HTR-8/SVneo (cell line): ENCODE measurements around the gene LTBP1.
"Not testable (repeated sequence)": the region's sequence is repeated elsewhere in the genome, so short reads cannot be mapped to it uniquely, and the experiment has no call there.

Source experiments
- DNase-seq: peaks from one replicate; pipeline ENCODE4 v3.0.0; 2011; ENCODE audit warnings: low spot score, mixed read lengths; ENCODE audit not compliant: insufficient read length
- FAIRE-seq: peaks from 2 replicates; lab custom pipeline; 2011; peaks lifted over from hg19 to GRCh38; lab: Jason Lieb, UNC

The LTBP1 gene

GRCh38 chr2:32946314-32947075 lies at the start of gene LTBP1:
LTBP1 (plus strand) TSS chr2:32946953; CDS start chr2:32947325, 372 bp downstream.
- DNase-seq (peak; percentile 77), FAIRE-seq (no peak)

GRCh38 chr2:32900246-32900973 lies 46.3 kb upstream of the LTBP1 start:
- DNase-seq, result no peak
- FAIRE-seq, result no peak

- no peak for FAIRE-seq
Measured at GRCh38 chr2:32901313-32901712, 45.4 kb upstream of the LTBP1 start.

GRCh38 chr2:32902174-32902573 lies 44.6 kb upstream of the LTBP1 start:
- no peak for DNase-seq
- FAIRE-seq, result no peak

More at GRCh38 chr2:32901313-32901712, 45.4 kb upstream of the LTBP1 start:
- no peak for DNase-seq

- FAIRE-seq, result no peak
Measured at GRCh38 chr2:32902986-32903385, 43.8 kb upstream of the LTBP1 start.

GRCh38 chr2:32904074-32904473 lies 42.7 kb upstream of the LTBP1 start:
- FAIRE-seq, result no peak
- DNase-seq, result no peak

More at GRCh38 chr2:32902986-32903385, 43.8 kb upstream of the LTBP1 start:
- no peak for DNase-seq

- DNase-seq (no peak), FAIRE-seq (no peak)
Measured at GRCh38 chr2:32904751-32905150, 42.0 kb upstream of the LTBP1 start.

GRCh38 chr2:32905270-32905669 lies 41.5 kb upstream of the LTBP1 start:
- DNase-seq (no peak), FAIRE-seq (no peak)

- no peak for FAIRE-seq
Measured at GRCh38 chr2:32910883-32911598, 35.7 kb upstream of the LTBP1 start.

GRCh38 chr2:32915694-32916093 lies 31.1 kb upstream of the LTBP1 start:
- FAIRE-seq (no peak), DNase-seq (no peak)

More at GRCh38 chr2:32910883-32911598, 35.7 kb upstream of the LTBP1 start:
- DNase-seq, result no peak

- no peak for FAIRE-seq
- no peak for DNase-seq
Measured at GRCh38 chr2:32918774-32919173, 28.0 kb upstream of the LTBP1 start.

- DNase-seq, FAIRE-seq: not testable (repeated sequence)
Measured at GRCh38 chr2:32919901-32920300, 26.9 kb upstream of the LTBP1 start.

- DNase-seq, FAIRE-seq: not testable (repeated sequence)
Measured at GRCh38 chr2:32921486-32921885, 25.3 kb upstream of the LTBP1 start.

- FAIRE-seq, result no peak
- DNase-seq, result no peak
Measured at GRCh38 chr2:32922501-32922900, 24.3 kb upstream of the LTBP1 start.

- DNase-seq, result no peak
- no peak for FAIRE-seq
Measured at GRCh38 chr2:32923109-32923508, 23.6 kb upstream of the LTBP1 start.

GRCh38 chr2:32925283-32925815 lies 21.4 kb upstream of the LTBP1 start:
- no peak for FAIRE-seq
- no peak for DNase-seq

- DNase-seq (no peak), FAIRE-seq (no peak)
Measured at GRCh38 chr2:32925976-32926707, 20.6 kb upstream of the LTBP1 start.

GRCh38 chr2:32926708-32927084 lies 20.1 kb upstream of the LTBP1 start:
- DNase-seq, result no peak

GRCh38 chr2:32930436-32930835 lies 16.3 kb upstream of the LTBP1 start:
- no peak for FAIRE-seq
- DNase-seq, result no peak

More at GRCh38 chr2:32926708-32927084, 20.1 kb upstream of the LTBP1 start:
- no peak for FAIRE-seq

- DNase-seq, result no peak
- FAIRE-seq, result no peak
Measured at GRCh38 chr2:32931519-32931918, 15.2 kb upstream of the LTBP1 start.
